GM19023 (cell line): ENCODE data around the gene DNER.
"Not testable (repeated sequence)": the region's sequence is repeated elsewhere in the genome, so short reads cannot be mapped to it uniquely, and the experiment has no call there.

Experiments used
- ATAC-seq: cut with Tn5 transposase; IDR thresholded peaks from one replicate; pipeline ENCODE4 v1.9.1; 2021; ENCODE audit warnings: mild to moderate bottlenecking, moderate library complexity; ENCODE audit not compliant: unreplicated experiment

DNER gene

DNA sequence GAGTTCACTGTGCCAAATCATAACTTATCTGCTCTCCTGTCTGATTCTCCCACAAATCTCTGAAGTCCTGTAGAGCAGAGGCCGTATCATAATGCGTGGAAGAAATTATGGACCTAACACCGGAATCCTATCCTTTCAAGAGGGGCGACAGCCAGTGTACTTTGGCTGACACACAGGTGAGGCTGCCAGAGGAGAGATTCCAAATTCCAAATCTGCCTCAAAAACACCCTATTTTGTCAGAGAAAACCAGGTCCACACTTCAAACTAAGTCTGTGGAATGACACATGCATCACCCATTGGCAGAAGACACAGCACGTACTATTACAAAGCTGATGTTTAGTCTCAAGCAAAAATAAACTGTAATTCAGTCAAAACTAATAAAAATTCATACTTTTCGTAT, 304.1 kb downstream of the DNER start:
- ATAC-seq = no peak

GRCh38 chr2:229409751-229410181, 304.6 kb downstream of the DNER start:
- ATAC-seq = no peak

DNA sequence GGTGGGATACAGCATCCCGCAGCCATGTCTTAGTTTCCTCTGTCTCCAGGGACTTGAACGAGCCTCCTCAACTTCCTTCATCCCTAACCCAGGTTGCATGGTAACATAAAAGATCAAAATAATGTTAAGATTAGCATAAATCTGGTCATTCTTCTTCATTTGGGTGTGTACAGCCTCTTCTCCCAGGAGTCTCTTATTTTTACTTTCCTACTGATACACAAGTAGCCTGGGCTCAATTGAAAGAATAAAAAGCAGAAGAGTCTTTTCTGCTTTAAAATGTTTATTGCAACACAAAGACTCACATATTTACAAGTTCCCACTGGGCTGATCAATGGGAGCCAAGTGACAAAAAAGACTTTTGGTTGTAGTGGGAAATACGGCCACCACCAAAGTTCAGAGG, 305.4 kb downstream of the DNER start:
- no peak for ATAC-seq

- ATAC-seq = no peak
Measured at GRCh38 chr2:229408356-229408755, 306.0 kb downstream of the DNER start.

GRCh38 chr2:229407170-229407569, 307.2 kb downstream of the DNER start:
- ATAC-seq = no peak

DNA sequence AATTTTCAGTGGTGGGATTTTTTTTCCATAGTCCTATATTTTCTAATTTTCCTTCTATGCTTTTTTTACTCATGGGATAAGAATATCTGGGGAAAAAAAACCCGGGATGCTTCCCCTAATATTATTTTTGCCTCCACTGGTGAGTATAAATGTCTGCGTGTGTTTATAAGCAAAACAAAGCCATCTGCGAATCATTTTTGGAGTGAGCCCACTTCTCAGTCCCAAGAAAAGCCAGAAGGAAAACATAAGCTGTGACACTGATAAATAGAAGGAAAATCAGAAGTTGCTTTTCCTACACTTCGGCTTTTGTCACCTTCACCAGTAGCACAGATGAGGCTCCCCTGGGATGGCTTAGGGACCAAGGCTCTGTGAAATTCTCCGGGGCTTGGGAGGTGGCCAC, 308.6 kb downstream of the DNER start:
- ATAC-seq = no peak

- ATAC-seq = no peak
Measured at GRCh38 chr2:229403296-229403695, 311.1 kb downstream of the DNER start.

DNA sequence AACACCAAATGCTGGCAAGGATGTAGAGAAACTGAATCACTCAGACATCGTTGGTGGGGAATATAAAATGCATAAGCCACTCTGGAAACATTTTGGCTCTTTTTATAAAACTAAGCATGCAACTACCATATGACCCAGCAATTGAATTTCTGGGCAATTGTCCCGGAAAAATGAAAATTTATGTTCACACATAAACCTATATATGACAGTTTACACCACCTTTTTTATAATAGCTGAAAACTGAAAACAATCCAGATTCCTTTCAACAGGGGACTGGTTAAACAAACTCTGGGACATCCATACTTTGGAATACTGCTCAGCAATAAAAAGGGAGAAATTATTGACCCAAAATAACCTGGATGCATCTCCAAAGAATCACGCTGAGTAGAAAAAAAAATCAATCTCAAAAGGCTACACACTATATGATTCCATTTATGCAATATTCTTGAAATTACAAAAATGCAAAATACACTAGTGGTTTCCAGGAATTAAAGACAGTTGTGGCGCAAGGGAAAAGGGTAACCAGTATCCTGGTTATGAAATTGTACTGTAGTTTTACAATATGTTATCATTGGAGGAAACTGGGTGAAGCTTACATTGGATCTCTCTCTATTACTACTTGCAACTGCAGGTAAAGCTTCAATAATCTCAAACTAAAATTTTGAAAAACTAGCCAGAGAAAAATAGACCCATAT, 313.0 kb downstream of the DNER start:
- ATAC-seq = no peak

DNA sequence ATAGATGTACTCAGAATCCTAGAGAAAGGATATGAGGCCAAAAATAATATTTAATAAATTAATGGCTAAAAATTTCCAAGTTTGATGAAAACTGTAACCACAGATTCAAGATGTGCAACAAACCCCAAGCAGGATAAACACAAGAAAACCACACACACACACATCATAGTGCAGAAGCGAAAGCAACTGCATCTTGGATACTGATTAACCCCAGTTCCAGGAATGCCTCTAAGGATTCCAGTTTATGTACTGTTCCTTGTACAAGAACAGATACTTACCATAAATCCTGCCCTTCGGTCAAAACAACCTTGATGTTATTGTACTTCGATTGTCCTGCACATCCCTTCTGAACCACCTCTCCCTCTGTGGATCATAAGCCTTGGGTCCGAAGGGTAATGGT, 320.4 kb downstream of the DNER start:
- ATAC-seq = no peak

DNA sequence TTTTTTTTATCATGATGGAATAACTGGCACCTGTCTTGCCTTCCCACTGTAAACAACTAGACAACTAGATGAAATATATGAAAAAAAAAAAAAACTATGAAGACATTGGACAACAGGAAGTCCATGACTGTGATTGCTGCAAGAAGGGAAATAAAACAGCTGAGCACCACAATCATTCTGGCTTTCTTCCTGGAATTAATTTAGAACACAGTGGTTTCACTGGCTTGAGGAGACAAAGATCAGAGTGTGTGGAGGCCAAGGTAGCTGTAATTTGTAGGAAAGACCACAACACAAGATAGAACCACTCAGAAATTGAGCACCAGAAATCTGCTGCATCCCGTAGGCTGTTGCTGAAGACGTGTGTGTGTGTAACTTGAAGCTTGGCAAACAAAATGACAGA, 322.2 kb downstream of the DNER start:
- ATAC-seq = no peak

- ATAC-seq = no peak
Measured at GRCh38 chr2:229388731-229389130, 325.6 kb downstream of the DNER start.

- no peak for ATAC-seq
Measured at GRCh38 chr2:229387866-229388265, 326.5 kb downstream of the DNER start.

DNA sequence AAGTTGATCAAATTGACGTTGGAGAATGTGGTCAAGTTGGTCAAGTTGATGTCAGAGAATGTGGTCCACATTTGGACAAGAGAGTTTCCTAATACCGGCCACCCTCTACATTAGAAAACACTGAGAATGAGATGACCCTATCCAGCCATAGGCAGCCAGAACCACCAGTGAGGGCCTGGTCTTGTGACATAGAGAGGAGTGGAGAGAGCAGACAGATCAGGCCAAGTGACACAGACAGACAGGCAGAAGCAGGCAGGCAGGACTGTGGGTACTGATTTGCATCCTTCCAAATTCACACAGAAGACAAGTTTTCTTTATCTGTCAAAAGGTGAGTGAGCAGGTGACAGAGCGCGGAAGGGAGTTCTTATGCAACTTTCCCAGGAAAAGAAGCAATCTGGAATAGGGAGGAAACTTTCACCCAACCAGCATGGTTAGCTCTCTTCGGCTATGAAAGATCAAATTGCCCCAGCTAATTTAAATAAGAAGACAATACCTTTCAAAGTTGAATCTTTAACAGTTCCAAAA, 334.2 kb downstream of the DNER start:
- no peak for ATAC-seq

DNA sequence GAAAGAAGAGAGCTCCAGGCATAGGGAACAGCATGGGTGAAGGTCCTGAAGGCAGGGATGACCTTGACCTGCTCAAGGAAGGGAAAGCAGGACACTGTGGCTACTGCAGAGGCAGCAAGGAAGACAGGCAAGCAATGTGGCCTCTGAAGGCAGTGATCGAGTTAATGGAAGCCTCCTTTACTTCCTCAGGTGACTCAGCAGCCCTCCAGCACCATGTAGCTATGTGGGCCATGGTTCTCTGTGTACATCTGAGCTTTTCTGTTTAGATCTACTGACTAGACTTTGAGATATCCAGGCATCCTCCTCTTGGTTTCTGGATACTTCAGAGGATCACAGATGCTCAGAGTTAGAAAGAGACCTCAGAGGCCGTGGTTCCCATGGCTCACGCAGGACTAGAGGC, 336.0 kb downstream of the DNER start:
- ATAC-seq = no peak

DNA sequence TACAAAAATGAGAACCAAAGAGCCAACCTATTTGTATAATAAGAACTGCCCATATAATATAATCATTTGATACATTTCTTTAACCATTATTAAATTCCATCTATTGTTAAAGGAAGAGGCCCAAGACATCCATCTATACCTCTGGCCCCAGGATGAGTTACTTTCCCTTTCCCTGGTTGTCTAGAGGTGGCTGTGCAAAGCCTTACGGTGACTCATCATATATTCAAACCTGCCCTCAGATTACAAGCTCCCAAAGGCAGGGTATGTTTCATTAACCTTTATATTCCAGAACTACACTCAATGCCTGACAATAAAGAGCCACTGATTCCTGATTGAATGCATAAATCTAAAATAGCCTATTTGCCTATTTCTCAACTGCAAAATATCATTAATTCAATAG, 337.5 kb downstream of the DNER start:
- ATAC-seq = no peak

GRCh38 chr2:229375251-229375650, 339.1 kb downstream of the DNER start:
- no peak for ATAC-seq

DNA sequence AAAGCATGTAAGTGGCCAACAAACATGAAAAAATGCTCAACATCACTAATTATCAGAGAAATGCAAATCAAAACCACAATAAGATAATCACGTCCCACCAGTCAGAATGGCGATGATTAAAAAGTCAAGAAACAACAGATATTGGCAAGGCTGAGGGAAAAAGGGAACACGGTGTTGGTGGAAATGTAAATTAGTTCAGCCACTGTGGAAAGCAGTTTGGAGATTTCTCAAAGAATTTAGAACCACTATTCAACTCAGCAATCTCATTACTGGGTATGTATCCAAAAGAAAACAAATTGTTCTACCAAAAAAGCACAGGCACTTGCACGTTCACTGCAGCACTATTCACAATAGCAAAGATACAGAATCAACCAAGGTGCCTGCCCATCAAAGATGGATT, 341.0 kb downstream of the DNER start:
- ATAC-seq = not testable (repeated sequence)

- ATAC-seq = no peak
Measured at GRCh38 chr2:229372207-229372606, 342.1 kb downstream of the DNER start.

- ATAC-seq = no peak
Measured at GRCh38 chr2:229371086-229371485, 343.3 kb downstream of the DNER start.

GRCh38 chr2:229370509-229370908, 343.8 kb downstream of the DNER start:
- no peak for ATAC-seq

GRCh38 chr2:229363185-229363814, 351.1 kb downstream of the DNER start:
- ATAC-seq = no peak

DNA sequence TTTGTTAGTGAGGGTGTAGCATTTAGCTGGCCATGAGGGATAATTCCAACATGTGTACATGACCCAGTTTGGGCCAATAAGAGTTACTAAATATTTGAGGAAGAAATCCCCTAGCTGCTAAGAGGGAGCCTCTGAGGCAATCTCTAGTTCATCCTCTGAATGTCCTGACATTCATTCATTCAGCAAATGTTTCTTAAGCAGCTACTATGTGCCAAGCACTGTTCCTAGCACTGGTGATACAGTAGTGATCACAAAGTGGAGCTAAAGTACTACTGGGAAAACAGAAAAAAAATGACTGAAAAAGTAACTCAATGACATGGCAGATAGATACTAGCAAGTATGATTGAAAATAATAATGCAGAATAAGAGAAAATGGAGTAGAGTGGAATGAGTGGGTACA, 363.5 kb downstream of the DNER start:
- no peak for ATAC-seq
